GM19238 (cell line): ENCODE measurements around the gene FCHSD2.
"Not testable (repeated sequence)": the region's sequence is repeated elsewhere in the genome, so short reads cannot be mapped to it uniquely, and the experiment has no call there.

ENCODE experiments used
- DNase-seq: peaks from one replicate; pipeline ENCODE4 v3.0.0; 2011; ENCODE audit warnings: low spot score; ENCODE audit not compliant: insufficient read length

FCHSD2 gene

GRCh38 chr11:72824811-72825505 is 317.2 kb downstream of the FCHSD2 start:
- DNase-seq, result no peak

- no peak for DNase-seq
These were observed 318.1 kb downstream of the FCHSD2 start for GRCh38 chr11:72824020-72824419.

GRCh38 chr11:72823105-72823804 is 318.9 kb downstream of the FCHSD2 start:
- DNase-seq, result no peak

- peak; percentile 74 for DNase-seq
These were observed 320.0 kb downstream of the FCHSD2 start for GRCh38 chr11:72821920-72822799.

GRCh38 chr11:72821221-72821919 is 320.7 kb downstream of the FCHSD2 start:
- DNase-seq, result no peak

- DNase-seq, result no peak
These were observed 321.5 kb downstream of the FCHSD2 start for GRCh38 chr11:72820439-72821139.

- DNase-seq, result no peak
These were observed 323.1 kb downstream of the FCHSD2 start for GRCh38 chr11:72818971-72819370.

GRCh38 chr11:72817966-72818365 is 324.2 kb downstream of the FCHSD2 start:
- DNase-seq, result no peak

GRCh38 chr11:72816404-72816990 is 325.6 kb downstream of the FCHSD2 start:
- DNase-seq, result no peak

- DNase-seq, result no peak
These were observed 327.0 kb downstream of the FCHSD2 start for GRCh38 chr11:72815110-72815618.

- DNase-seq, result peak; percentile 89
These were observed 327.6 kb downstream of the FCHSD2 start, which contains the start of gene ATG16L2 for GRCh38 chr11:72814286-72815109. Gene ATG16L2 (plus strand): TSS chr11:72814411. CDS start chr11:72814446, 35 bp downstream.

- peak; percentile 84 for DNase-seq
These were observed 328.3 kb downstream of the FCHSD2 start for GRCh38 chr11:72813740-72814285.

- DNase-seq, result peak; percentile 53
These were observed 329.0 kb downstream of the FCHSD2 start for GRCh38 chr11:72812967-72813739.

GRCh38 chr11:72812604-72812966 is 329.5 kb downstream of the FCHSD2 start:
- no peak for DNase-seq

GRCh38 chr11:72811686-72812085 is 330.4 kb downstream of the FCHSD2 start:
- DNase-seq, result not testable (repeated sequence)

- DNase-seq, result no peak
These were observed 333.8 kb downstream of the FCHSD2 start for GRCh38 chr11:72808331-72808798.

GRCh38 chr11:72807792-72808191 is 334.3 kb downstream of the FCHSD2 start:
- DNase-seq, result no peak
